B cell (primary cell): ENCODE results near the gene CFAP77. TPM values are rescaled to one million over a fixed set of nuclear protein-coding genes. Genes with fewer than 3 reads are reported as not detected.

ENCODE experiments used
- ATAC-seq: fragments of 200-7000 bp; cut with Tn5 transposase; one replicate; pipeline ENCODE4 v1.10.0; 2021; ENCODE audit warnings: low read depth, mild to moderate bottlenecking, moderate number of reproducible peaks, moderate library complexity
- CTCF ChIA-PET: fragments of 350-600 bp; sonication (Branson Sonifier 250); formaldehyde crosslinking; loops from one replicate; lab custom pipeline; 2021; ENCODE audit warnings: antibody characterized with exemption, inconsistent platforms; lab: Charles Lee
- POLR2A ChIA-PET: fragments of 350-600 bp; sonication (Branson Sonifier 250); formaldehyde crosslinking; loops from one replicate; lab custom pipeline; 2021; ENCODE audit warnings: antibody characterized with exemption; lab: Charles Lee
- DNase-seq: peaks from one replicate; pipeline ENCODE4 v3.0.0; 2013
- H2AFZ ChIP-seq: 2 replicates; pipeline ENCODE4 v1.6.1; 2012; ENCODE audit warnings: mild to moderate bottlenecking, low read depth, low read length; ENCODE audit not compliant: insufficient read depth, poor library complexity, severe bottlenecking
- H3K27ac ChIP-seq, 2 donors: 1 replicate in 1 of 2; 2 replicates in 1 of 2; pipeline ENCODE4 v1.5.1; 2012 to 2013; ENCODE audit warnings: low read length in 2 of 2, mild to moderate bottlenecking in 2 of 2, moderate library complexity in 1 of 2
- H3K27me3 ChIP-seq, 4 experiments: fragments of 200-600 bp in 1 of 4; sonication (generic) in 1 of 4; replicated peaks in 1 of 4; 1 replicate in 2 of 4; 2 replicates in 2 of 4; pipeline versions ENCODE4 v1.6.1 to v1.7.0; 2013 to 2016; ENCODE audit warnings: low read length in 3 of 4, mild to moderate bottlenecking in 2 of 4, mixed read lengths in 1 of 4, moderate library complexity in 1 of 4; ENCODE audit not compliant: insufficient read depth in 4 of 4, control insufficient read depth in 3 of 4; ENCODE audit errors: control extremely low read depth in 1 of 4
- H3K36me3 ChIP-seq, 2 experiments: replicated peaks in 1 of 2; 1 replicate in 1 of 2; 2 replicates in 1 of 2; pipeline versions ENCODE4 v1.6.1 to v1.7.1; 2013; ENCODE audit warnings: low read length in 1 of 2; ENCODE audit not compliant: insufficient read depth in 2 of 2, control insufficient read depth in 1 of 2; ENCODE audit errors: control extremely low read depth in 1 of 2, extremely low read depth in 1 of 2
- H3K4me1 ChIP-seq, 2 donors: fragments of 200-600 bp in 1 of 2; sonication (generic) in 1 of 2; 1 replicate in 1 of 2; 2 replicates in 1 of 2; pipeline versions ENCODE4 v1.5.1 to v1.6.1; 2013 to 2017; ENCODE audit warnings: low read length in 2 of 2; ENCODE audit not compliant: control insufficient read depth in 2 of 2, insufficient read depth in 2 of 2
- H3K4me2 ChIP-seq: replicated peaks from 2 replicates; pipeline ENCODE3; 2012; ENCODE audit warnings: mild to moderate bottlenecking, low read depth, low read length; ENCODE audit not compliant: poor library complexity, severe bottlenecking
- H3K4me3 ChIP-seq, 5 experiments: fragments of 200-600 bp in 1 of 5; sonication (generic) in 1 of 5; 1 replicate in 3 of 5; 2 replicates in 2 of 5; pipeline versions ENCODE4 v1.5.1 to v1.7.0; 2011 to 2016; ENCODE audit warnings: low read length in 4 of 5, mild to moderate bottlenecking in 4 of 5, low read depth in 2 of 5, control low read depth in 1 of 5, moderate library complexity in 1 of 5; ENCODE audit not compliant: insufficient read depth in 1 of 5; ENCODE audit errors: control extremely low read depth in 1 of 5, extremely low read depth in 1 of 5
- H3K79me2 ChIP-seq: fragments of 200-600 bp; sonication (generic); one replicate; pipeline ENCODE4 v1.6.0; 2016; ENCODE audit warnings: low read length; ENCODE audit not compliant: control insufficient read depth, insufficient read depth
- H3K9ac ChIP-seq: fragments of 200-600 bp; sonication (generic); 2 replicates; pipeline ENCODE4 v1.6.1; 2017; ENCODE audit warnings: mild to moderate bottlenecking, low read length, moderate library complexity
- H3K9me3 ChIP-seq, 3 donors: one replicate each; pipeline versions ENCODE4 v1.6.1 to v1.7.1; 2013; ENCODE audit warnings: low read length in 2 of 3; ENCODE audit not compliant: control insufficient read depth in 2 of 3, insufficient read depth in 1 of 3; ENCODE audit errors: control extremely low read depth in 1 of 3
- H4K20me1 ChIP-seq: 2 replicates; pipeline ENCODE4 v1.6.0; 2012; ENCODE audit warnings: mild to moderate bottlenecking, low read length; ENCODE audit not compliant: insufficient read depth, control insufficient read depth, poor library complexity, severe bottlenecking
- H3K27ac Mint-ChIP-seq: one replicate; pipeline ENCODE4 v1.8.0; 2021; ENCODE audit warnings: mixed read lengths
- H3K27me3 Mint-ChIP-seq: one replicate; pipeline ENCODE4 v1.8.0; 2021; ENCODE audit warnings: mixed read lengths
- H3K4me1 Mint-ChIP-seq: one replicate; pipeline ENCODE4 v1.8.0; 2021; ENCODE audit warnings: mixed read lengths
- H3K4me3 Mint-ChIP-seq: one replicate; pipeline ENCODE4 v1.8.0; 2021; ENCODE audit warnings: mixed read lengths
- H3K9me3 Mint-ChIP-seq: one replicate; pipeline ENCODE4 v1.8.0; 2022; ENCODE audit warnings: mixed read lengths; ENCODE audit not compliant: insufficient read depth
- EZH2 ChIP-seq: IDR thresholded peaks from 2 replicates; pipeline ENCODE4 v1.6.1; 2012; ENCODE audit warnings: borderline replicate concordance, low read depth, mild to moderate bottlenecking, moderate library complexity, low read length; ENCODE audit not compliant: insufficient read depth, poor library complexity, severe bottlenecking
- whole genome bisulfite sequencing: methylation state at CpG from one replicate; pipeline ENCODE4 v1.1.5; 2013; ENCODE audit warnings: missing lambda C conversion rate; ENCODE audit not compliant: insufficient coverage; 5-methylcytosine and 5-hydroxymethylcytosine counted together
- intact Hi-C: fragments of 100-400 bp; cut with micrococcal nuclease; formaldehyde crosslinking; loops from one replicate; pipeline ENCODE4 v1.10.0; 2022
- polyA plus RNA-seq: library from polyadenylated mRNA; depleted of rRNA; stranded (reverse); fragments of >200 nt; gene quantifications from 2 replicates; pipeline ENCODE4 v1.2.3, GENCODE V29; 2012
- total RNA-seq, 2 donors: library from RNA; stranded (reverse); fragments of 120-200 nt in 1 of 2; gene quantifications; 1 replicate in 1 of 2; 2 replicates in 1 of 2; pipeline versions ENCODE4 v1.2.3 to v1.2.4, GENCODE V29; 2013 to 2022
- TF ChIP-seq, protein P1 (sequence below): fragments of 200-600 bp; IDR thresholded peaks from one replicate; pipeline ENCODE4 v1.8.0; 2022; ENCODE audit warnings: antibody characterized with exemption, mild to moderate bottlenecking

The CFAP77 gene
- total and polyA plus RNA-seq, 2 donors (not counting 1 experiment from before 2014, with no cell fraction given): not detected

DNA sequence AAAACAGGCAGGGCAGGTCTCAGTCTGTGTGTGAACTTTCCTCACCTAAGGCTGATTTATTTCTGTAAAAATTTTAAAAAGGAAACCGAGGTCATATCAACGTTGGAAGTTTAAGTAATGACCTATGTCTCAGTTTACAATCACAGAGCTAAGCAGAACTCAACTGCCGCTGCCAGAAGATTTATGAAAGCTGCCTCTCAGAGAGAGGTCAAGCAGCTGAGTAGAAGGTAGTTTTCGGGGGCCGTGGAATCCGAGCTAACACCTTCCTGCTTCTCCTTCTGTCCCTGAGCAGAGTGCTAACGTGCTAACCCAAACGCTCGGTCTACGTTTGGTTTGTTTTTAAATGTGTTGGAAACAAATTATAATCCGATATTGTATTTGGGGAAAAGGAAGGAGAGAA is 14.5 kb upstream of the CFAP77 start:
- Mint-ChIP-seq H3K4me1 (peaks cover 12% of the 10 kb centered on the region), H3K27ac (no peak overlapping the region), H3K27me3 (no peaks in the 10 kb centered on the region), H3K4me3 (no peak overlapping the region), H3K9me3 (no peaks in the 10 kb centered on the region)
- Histone ChIP-seq H3K36me3 (peaks cover 3 to 77% of the 10 kb centered on the region in 2 experiments), H3K27me3 (no peaks in the 10 kb centered on the region), H3K4me3 (no peak overlapping the region), H3K4me2 (no peak overlapping the region), H3K9me3 (no peaks in the 10 kb centered on the region), H3K27ac (no peak overlapping the region), H4K20me1 (no peaks in the 10 kb centered on the region), H3K4me1 (peaks cover 3 to 6% of the 10 kb centered on the region in 2 donors), H3K9ac (no peak overlapping the region), H3K79me2 (peaks cover 24% of the 10 kb centered on the region), H2AFZ (no peak overlapping the region)
- intact Hi-C loops: no loop called here
- ChIA-PET CTCF (interaction anchor here (1.3 to 1.6 kb wide), 2 partner anchors 10 to 41 kb away, joined by 3 to 5 read pairs; partner anchors contain the start of gene SETX), POLR2A (no interaction called here)
- 89% methylated on average over 7 of the region's 11 CpGs for WGBS
- DNase-seq (no peak), ATAC-seq (no peak)
- TF ChIP-seq, protein P1, sequence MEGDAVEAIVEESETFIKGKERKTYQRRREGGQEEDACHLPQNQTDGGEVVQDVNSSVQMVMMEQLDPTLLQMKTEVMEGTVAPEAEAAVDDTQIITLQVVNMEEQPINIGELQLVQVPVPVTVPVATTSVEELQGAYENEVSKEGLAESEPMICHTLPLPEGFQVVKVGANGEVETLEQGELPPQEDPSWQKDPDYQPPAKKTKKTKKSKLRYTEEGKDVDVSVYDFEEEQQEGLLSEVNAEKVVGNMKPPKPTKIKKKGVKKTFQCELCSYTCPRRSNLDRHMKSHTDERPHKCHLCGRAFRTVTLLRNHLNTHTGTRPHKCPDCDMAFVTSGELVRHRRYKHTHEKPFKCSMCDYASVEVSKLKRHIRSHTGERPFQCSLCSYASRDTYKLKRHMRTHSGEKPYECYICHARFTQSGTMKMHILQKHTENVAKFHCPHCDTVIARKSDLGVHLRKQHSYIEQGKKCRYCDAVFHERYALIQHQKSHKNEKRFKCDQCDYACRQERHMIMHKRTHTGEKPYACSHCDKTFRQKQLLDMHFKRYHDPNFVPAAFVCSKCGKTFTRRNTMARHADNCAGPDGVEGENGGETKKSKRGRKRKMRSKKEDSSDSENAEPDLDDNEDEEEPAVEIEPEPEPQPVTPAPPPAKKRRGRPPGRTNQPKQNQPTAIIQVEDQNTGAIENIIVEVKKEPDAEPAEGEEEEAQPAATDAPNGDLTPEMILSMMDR: no peak
- TF ChIP-seq EZH2: no peak

DNA sequence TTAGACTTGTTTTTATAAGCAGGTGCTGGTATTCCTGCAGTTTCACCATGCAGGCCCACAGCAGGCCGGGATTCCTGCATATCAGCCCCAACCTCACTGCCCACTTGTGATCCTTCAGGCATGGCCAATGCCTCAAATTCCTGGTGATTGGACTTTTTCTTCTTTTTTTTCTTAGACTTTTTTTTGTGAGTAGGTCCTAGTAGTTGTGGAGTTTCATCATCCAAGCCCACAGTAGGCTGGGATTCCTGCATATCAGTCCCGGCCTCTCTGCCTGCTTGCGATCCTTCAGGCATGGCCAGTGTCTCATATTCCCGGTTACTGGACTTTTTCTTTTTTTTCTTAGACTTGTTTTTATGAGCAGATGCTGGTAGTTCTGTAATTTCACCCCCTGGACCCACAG is 8.2 kb upstream of the CFAP77 start:
- no CpG with 5 or more reads among the region's 4 CpGs for WGBS
- Histone ChIP-seq H4K20me1 (peaks cover 4% of the 10 kb centered on the region), H3K9ac (no peak overlapping the region), H3K4me2 (no peak overlapping the region), H3K36me3 (peaks cover 11 to 47% of the 10 kb centered on the region in 2 experiments), H3K27ac (no peak overlapping the region), H2AFZ (no peak overlapping the region), H3K27me3 (no peaks in the 10 kb centered on the region), H3K9me3 (no peaks in the 10 kb centered on the region), H3K4me1 (peaks cover 20 to 27% of the 10 kb centered on the region in 2 donors), H3K4me3 (no peak overlapping the region), H3K79me2 (peaks cover 70% of the 10 kb centered on the region)
- H3K4me3 Mint-ChIP-seq: no peak overlapping the region
- DNase-seq (no peak), ATAC-seq (no peak)
- ChIA-PET CTCF (no interaction called here), POLR2A (no interaction called here)
- intact Hi-C loops: no loop called here
- peaks cover 35% of the 10 kb centered on the region for H3K4me1 Mint-ChIP-seq
- H3K9me3 Mint-ChIP-seq: no peaks in the 10 kb centered on the region
- H3K27ac Mint-ChIP-seq: no peak overlapping the region
- H3K27me3 Mint-ChIP-seq: no peaks in the 10 kb centered on the region
- TF ChIP-seq, protein P1: no peak
- no peak for TF ChIP-seq EZH2
